GM12892 (cell line): ENCODE data around the gene MAP2K2.

ENCODE experiments used
- DNase-seq: peaks from one replicate; pipeline ENCODE4 v3.0.0; 2011; ENCODE audit not compliant: insufficient read length
- FAIRE-seq: peaks from 2 replicates; lab custom pipeline; 2011; peaks lifted over from hg19 to GRCh38; lab: Jason Lieb, UNC
- POLR2A ChIP-seq: IDR thresholded peaks from 2 replicates; pipeline ENCODE4 v1.6.1; 2011; ENCODE audit warnings: low read depth, low read length, control low read depth
- POLR2AphosphoS5 ChIP-seq: IDR thresholded peaks from 2 replicates; pipeline ENCODE4 v1.6.1; 2011; ENCODE audit warnings: low read depth, low read length, control low read depth
- TAF1 ChIP-seq: IDR thresholded peaks from 2 replicates; pipeline ENCODE4 v1.6.1; 2011; ENCODE audit warnings: low read depth, mild to moderate bottlenecking, control low read depth, low read length, borderline replicate concordance

The MAP2K2 gene

DNA sequence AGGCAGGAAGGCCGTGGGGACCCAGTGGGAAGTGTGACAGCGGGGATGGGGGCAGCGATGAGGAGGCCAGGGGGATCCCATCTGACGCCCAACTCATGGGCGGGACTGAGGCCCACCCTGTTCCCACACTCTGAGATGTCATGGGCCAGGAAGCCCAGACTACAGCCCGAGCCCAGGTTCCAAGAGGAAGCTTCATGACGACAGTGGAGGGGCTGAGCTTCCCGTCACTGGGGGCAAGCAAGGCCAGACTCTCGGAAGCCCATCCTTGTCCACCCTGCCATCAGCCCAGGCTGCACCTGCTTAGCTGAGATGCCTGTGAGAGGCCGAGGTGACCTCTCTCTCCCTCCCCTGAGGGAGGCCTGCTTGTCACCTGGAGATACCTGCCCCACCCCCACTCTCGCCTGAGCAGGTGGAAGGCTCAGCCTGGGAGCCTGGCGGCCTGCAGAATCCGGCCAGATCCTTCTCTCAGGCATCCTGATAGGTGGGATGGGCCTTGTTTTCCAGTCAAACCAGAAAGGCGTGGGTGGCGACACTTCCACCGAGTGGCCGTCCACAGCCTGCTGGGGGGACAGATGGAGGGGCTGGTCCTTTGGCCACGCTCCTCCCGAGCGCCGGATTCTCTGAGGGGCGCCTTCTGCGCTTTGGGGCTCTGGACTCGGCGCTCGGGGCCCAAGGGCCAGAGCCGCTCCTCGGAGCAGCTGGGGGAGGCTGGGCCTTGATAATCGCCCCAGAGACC, 62.1 kb downstream of the MAP2K2 start:
- DNase-seq (no peak), FAIRE-seq (no peak)
- no peak for TF ChIP-seq TAF1
- TF ChIP-seq POLR2A = no peak; the same call in 1 of the 2 replicates
- no peak for TF ChIP-seq POLR2AphosphoS5

GRCh38 chr19:4061178-4061682, 62.7 kb downstream of the MAP2K2 start:
- no peak for DNase-seq
- peak; percentile 89 for FAIRE-seq

DNA sequence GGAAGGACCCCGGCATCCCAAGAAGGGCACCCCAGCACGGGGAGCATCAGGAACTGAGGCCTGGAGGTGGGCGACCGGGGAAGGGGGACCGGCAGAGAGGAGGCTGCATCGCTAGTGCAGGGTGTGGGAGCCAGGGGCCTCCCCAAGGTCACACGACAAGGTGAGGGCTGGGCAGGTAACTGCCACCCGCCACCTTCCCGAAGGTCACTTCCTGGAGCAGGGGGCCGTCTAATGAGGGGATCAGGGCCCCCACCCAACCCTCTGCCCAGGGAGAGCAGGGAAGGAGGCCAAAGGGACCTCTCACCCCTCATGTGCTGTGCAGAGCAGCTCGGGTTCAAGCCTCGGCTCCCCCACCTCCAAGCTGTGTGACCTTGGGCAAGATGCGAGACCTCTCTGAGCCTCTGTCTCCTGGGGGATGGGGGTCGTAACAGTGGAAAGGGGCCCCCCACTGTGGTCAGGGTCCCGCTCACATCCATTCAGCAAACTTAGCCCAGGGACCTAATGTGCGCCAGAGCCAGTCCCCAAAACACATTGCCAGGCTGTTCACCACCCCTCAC, 63.2 kb downstream of the MAP2K2 start:
- FAIRE-seq (no peak), DNase-seq (no peak)
- no peak for TF ChIP-seq POLR2AphosphoS5
- no peak for TF ChIP-seq TAF1
- no peak for TF ChIP-seq POLR2A

More at GRCh38 chr19:4061178-4061682, 62.7 kb downstream of the MAP2K2 start:
- TF ChIP-seq TAF1 (no peak), POLR2AphosphoS5 (no peak)

DNA sequence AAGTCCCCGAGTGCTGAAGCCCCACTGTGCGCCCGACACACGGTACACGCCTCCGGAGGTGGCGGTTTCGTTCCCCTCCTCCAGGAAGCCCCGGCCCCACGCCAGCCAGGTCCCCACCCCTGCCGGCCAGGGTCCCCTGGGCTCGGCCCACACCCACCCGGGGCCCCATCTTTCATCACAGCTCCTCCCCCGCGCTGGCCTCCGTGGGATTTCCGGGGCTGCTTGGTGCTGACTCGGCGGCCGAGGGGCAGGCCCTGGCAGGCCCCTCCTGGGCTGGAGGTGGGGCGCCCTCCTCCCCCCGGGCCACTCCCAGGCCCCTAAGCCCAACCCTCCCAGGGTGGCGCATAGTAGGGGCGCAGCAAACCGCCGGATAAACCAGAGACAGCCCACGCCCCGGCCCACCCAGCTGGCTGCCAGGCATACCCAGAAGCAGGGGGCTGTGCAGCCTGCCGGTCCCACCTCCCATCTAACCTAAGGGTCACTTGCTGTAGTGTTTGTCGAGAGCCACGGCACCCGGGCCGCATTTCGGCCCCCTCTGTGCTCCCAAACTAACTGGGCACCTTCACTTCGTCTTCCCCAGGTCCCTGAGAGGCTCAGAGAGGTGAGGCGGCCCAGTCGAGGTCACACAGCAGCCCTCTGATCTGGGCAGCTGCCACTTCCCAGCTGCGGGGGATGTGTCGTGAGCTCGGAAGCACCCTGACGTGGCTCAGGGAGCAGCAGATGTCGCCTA, 63.9 kb downstream of the MAP2K2 start:
- DNase-seq = peak; percentile 79

GRCh38 chr19:4059453-4059871, 64.5 kb downstream of the MAP2K2 start:
- TF ChIP-seq POLR2AphosphoS5 = no peak; the same call in 1 of the 2 replicates
- no peak for TF ChIP-seq POLR2A
- TF ChIP-seq TAF1 = no peak
- DNase-seq = no peak
- peak; percentile 69 for FAIRE-seq

More for the DNA sequence above, 63.9 kb downstream of the MAP2K2 start:
- FAIRE-seq = no peak
- TF ChIP-seq POLR2AphosphoS5 = no peak
- TF ChIP-seq TAF1 = no peak
- TF ChIP-seq POLR2A = no peak

DNA sequence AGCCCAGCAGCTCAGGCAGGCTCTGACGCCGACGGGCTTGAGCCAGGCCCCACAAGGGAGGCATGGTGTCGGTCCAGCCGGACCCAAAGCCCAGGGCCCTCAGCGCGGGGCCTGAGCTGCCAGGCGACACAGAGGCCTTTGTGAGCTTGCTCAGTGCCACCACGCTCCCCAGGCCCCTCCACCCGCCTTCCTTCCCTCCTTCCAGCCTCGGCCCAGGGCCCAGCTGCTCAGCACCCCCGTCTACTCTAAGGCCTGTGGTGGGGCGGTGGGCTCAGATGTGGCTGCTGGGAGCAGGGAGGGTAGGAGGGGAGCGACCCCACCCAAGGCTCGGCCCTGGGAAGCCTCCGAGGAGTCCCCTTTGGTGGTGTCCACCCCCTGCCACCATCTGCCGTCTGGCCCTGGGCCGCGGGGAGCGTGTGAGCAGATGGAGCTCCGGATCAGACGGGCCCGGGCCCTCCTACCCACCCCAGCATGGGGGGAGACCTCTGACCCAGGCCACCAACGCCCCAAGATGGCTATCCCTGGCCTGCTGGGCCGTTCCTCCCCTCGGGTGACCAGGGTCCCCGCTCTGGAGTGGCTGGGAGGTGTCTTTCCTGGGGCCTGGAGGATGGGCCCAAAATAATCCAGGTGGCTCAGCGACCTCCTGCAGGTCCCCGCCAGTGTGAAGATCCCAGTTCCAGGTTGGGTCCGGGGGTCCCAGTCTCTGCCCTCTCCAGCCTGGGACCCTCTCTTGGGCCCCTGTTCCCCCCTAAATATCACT, 65.0 kb downstream of the MAP2K2 start:
- TF ChIP-seq POLR2AphosphoS5 (no peak), TAF1 (no peak), POLR2A (no peak; the same call in 1 of the 2 replicates)
- FAIRE-seq (no peak), DNase-seq (no peak)

- no peak for DNase-seq
- FAIRE-seq = no peak
- TF ChIP-seq POLR2A = no peak
- no peak; the same call in 1 of the 2 replicates for TF ChIP-seq POLR2AphosphoS5
- no peak for TF ChIP-seq TAF1
These were observed 65.8 kb downstream of the MAP2K2 start for GRCh38 chr19:4057931-4058692.

DNA sequence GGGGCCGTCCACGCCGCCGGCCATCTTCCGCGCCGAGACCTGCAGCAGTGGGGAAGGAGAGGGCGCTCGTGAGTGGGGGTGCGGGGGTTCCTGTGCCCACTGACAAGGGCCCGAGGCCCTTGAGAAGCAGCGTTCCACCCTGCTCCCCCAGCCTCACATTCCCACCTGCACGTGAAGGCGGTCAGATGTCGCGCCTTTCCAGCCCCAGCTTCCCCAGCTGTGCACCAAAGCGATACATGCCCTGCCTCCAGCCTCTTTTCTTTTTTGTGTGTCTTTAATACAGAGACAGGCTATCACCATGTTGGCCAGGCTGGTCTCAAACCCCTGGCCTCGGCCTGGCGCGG, 68.7 kb downstream of the MAP2K2 start:
- TF ChIP-seq POLR2A (no peak), TAF1 (no peak), POLR2AphosphoS5 (no peak)
- no peak for FAIRE-seq
- no peak for DNase-seq

DNA sequence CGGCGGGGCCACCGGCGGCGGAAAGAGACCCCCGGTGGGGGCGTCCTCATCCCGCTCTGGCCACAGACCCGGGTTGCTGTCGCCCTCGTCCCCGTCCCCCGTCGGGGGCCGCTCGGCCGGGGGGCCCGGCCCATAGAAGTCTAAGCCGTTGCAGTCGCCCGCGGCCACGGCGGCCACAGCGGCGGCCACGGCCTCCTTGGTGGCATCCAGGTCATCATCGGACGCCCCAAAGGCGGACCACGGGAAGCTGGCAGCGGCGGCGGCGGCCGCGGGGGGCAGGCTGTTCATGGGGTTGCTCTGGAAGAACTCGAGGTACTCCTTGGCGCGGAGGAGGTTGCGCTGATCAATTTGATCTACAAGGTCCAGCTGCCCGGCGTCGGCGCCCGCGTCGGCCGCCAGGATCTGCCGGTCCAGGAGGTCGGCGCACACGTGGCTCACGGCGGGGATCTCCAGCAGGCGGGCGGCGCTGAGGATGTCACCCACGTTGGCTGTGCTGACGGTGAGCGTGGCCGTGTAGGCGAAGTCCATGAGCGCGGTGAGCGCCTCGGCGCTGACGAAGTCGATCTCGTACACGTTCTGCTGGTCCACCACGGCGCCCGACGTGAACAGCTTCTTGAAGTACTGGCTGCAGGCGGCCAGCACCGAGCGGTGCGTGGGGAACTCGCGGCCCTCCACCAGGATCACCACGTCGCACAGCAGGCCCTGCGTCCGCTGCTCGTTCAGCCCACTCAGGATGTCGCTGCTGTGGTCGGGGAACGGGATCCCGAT, 69.3 kb downstream of the MAP2K2 start:
- DNase-seq = no peak
- no peak for FAIRE-seq
- TF ChIP-seq POLR2AphosphoS5 = no peak
- TF ChIP-seq TAF1 = no peak
- no peak; the same call in 1 of the 2 replicates for TF ChIP-seq POLR2A
